Body of pancreas (tissue), 4 donors: ENCODE data around the gene PKIB. TPM values are rescaled to one million over a fixed set of nuclear protein-coding genes. Genes with fewer than 3 reads are reported as not detected.

Source experiments
- ATAC-seq: fragments of 150-250 bp; one replicate; pipeline ENCODE4 v1.9.1; 2016
- DNase-seq, 4 donors: peaks; one replicate each; pipeline ENCODE4 v3.0.0-alpha.2; 2019
- H3K27ac ChIP-seq, 4 donors: fragments of 200-600 bp; sonication (generic); 1 replicate in 3 of 4; 2 replicates in 1 of 4; pipeline versions ENCODE4 v1.5.1 to v1.6.1; 2016 to 2019; ENCODE audit warnings: mild to moderate bottlenecking in 1 of 4, mixed read lengths in 1 of 4, moderate library complexity in 1 of 4
- H3K27me3 ChIP-seq, 2 donors: fragments of 200-600 bp; sonication (generic); one replicate each; pipeline ENCODE4 v1.6.0; 2016; ENCODE audit warnings: mild to moderate bottlenecking in 1 of 2
- H3K36me3 ChIP-seq, 2 donors: fragments of 200-600 bp; sonication (generic); replicated peaks in 1 of 2; 2 replicates each; pipeline ENCODE4 v1.5.1; 2016; ENCODE audit warnings: low read depth in 2 of 2; ENCODE audit not compliant: insufficient read depth in 1 of 2
- H3K4me1 ChIP-seq: fragments of 200-600 bp; sonication (generic); one replicate; pipeline ENCODE4 v1.6.0; 2016
- H3K4me3 ChIP-seq, 2 donors: fragments of 200-600 bp; sonication (generic); 1 replicate in 1 of 2; 2 replicates in 1 of 2; pipeline ENCODE4 v1.5.1; 2016 to 2019
- H3K9me3 ChIP-seq, 3 donors: fragments of 200-600 bp; sonication (generic); 1 replicate in 2 of 3; 2 replicates in 1 of 3; pipeline ENCODE4 v1.5.1; 2016
- POLR2A ChIP-seq, 3 donors: fragments of 450-650 bp; IDR thresholded peaks; one replicate each; pipeline ENCODE4 v1.6.1; 2016; ENCODE audit warnings: antibody characterized with exemption in 3 of 3, mild to moderate bottlenecking in 2 of 3
- WGBS, 2 donors: methylation state at CpG; one replicate each; pipeline ENCODE4 v1.1.5; 2017; 5-methylcytosine and 5-hydroxymethylcytosine counted together
- intact Hi-C: fragments of 100-400 bp; cut with DNase I; formaldehyde crosslinking; loops from one replicate; pipeline ENCODE4 v1.15.1; 2023
- total RNA-seq, 2 donors: library from RNA; depleted of rRNA; stranded (reverse); fragments of >200 nt; gene quantifications; one replicate each; pipeline ENCODE4 v1.1.0, GENCODE V29; 2016
- TF ChIP-seq, protein P1 (sequence below), 7 experiments: fragments of 450-650 bp in 4 of 7; fragments of 200-600 bp in 3 of 7; sonication (generic) in 3 of 7; IDR thresholded peaks; one replicate each; pipeline ENCODE4 v1.5.1; 2016 to 2019; ENCODE audit warnings: antibody characterized with exemption in 7 of 7

PKIB gene, protein sequence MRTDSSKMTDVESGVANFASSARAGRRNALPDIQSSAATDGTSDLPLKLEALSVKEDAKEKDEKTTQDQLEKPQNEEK
- total RNA-seq, result 10 to 100 TPM in 1 of 2 donors, not detected in 1; 13.0 TPM

DNA sequence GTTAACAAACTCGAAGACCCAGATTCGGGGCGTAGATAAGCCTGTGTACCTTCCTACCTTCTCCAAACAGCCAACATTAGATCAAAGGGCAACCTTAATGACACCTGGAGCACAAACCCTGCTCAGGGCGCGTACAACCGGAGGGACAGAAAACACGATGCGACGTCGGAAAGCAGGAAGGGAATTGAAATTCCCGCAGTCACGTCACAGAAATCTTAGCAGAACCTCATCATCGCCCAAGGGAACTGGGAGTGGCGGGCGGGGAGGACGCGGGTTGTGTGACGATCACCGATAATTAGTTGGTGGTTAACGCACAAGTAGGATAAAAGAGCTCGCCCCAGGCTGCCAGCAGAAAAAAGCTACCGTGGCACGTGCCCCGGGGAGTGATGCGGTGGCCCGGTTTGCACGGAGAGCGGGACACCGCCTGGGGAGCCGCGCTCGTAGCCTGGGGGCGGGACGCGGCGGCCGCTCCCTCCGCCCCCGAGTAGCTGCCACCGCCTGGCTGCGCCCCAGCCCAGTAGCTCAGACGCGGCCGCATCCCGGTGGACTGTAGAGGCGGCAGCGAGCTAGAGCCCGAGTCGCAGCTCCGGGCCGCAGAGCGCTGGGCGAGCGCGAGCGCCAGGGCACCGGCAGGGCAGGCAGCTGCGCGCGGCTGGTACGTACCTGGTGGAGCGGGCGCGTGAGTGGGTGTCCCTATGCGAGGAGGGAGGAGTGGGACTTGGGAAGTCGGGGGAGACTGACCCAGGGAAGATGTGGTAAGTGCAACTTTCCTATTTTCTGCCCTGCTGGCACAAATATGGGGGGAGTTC, at the start of gene PKIB:
Gene PKIB, plus strand, starts transcription at position 525 of the 809 bp plus-strand sequence. CDS start 107,390 bp downstream, outside the sequence.
- 1% methylated on average over 32 to 66 of the region's 66 CpGs for WGBS, 2 donors
- H3K27ac ChIP-seq, result peak within 1 kb of the TSS; percentile 13 to 84 (median 72)
- DNase-seq (peak; percentile 85 to 92 (median 88)), ATAC-seq (peak; percentile 96)
- H3K9me3 ChIP-seq, result no peaks in the 10 kb centered on the region
- intact Hi-C loops, result no loop called here
- H3K27me3 ChIP-seq, result no peaks in the 10 kb centered on the region
- TF ChIP-seq, protein P1, sequence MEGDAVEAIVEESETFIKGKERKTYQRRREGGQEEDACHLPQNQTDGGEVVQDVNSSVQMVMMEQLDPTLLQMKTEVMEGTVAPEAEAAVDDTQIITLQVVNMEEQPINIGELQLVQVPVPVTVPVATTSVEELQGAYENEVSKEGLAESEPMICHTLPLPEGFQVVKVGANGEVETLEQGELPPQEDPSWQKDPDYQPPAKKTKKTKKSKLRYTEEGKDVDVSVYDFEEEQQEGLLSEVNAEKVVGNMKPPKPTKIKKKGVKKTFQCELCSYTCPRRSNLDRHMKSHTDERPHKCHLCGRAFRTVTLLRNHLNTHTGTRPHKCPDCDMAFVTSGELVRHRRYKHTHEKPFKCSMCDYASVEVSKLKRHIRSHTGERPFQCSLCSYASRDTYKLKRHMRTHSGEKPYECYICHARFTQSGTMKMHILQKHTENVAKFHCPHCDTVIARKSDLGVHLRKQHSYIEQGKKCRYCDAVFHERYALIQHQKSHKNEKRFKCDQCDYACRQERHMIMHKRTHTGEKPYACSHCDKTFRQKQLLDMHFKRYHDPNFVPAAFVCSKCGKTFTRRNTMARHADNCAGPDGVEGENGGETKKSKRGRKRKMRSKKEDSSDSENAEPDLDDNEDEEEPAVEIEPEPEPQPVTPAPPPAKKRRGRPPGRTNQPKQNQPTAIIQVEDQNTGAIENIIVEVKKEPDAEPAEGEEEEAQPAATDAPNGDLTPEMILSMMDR (IDR thresholded peaks at IDR 0.05), result peak in 6 of 7 experiments; percentile 27 to 77 (median 48)
- peak; percentile 73 to 89 (median 85) for TF ChIP-seq POLR2A (IDR thresholded peaks at IDR 0.05)
- H3K4me1 ChIP-seq, result peaks cover 14% of the 10 kb centered on the region
- no peaks in the 10 kb centered on the region for H3K36me3 ChIP-seq
- peak within 1 kb of the TSS; percentile 37 to 67 for H3K4me3 ChIP-seq

DNA sequence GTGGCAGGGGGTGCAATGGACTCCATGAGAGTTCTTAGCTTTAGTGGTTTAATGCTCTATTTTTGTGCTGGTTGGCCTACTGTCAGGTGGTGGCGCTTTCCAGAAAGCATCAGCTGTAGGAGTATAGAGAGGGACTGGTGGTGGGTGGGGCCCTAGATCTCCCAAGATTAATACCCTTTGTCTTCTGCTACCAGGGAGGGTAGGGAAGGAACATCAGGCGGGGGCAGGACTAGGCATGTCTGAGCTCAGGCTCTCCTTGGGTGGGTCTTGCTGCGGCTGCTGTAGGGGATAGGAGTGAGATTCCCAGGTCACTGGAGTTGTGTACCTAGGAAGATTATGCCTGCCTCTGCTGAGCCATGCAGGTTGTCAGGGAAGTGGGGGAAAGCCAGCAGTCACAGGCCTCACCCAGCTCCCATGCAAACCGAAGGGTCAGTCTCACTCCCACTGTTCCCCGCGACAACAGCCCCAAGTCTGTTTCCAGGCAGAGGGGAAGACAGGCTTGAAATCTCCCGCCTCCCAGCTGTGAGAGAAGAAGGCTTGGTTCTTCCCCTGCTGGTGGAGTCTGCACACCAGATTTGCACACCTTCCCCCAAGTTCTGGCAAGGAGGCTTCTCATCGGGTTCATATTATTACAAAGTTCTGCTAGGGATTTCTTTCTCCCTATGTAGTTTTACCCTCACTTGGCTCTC, 46.7 kb upstream of the PKIB start:
- intact Hi-C loops, result no loop called here
- Histone ChIP-seq H3K27ac (no peak overlapping the region), H3K4me1 (no peaks in the 10 kb centered on the region), H3K27me3 (no peaks in the 10 kb centered on the region), H3K4me3 (no peak overlapping the region), H3K9me3 (no peaks in the 10 kb centered on the region), H3K36me3 (no peaks in the 10 kb centered on the region)
- no peak for DNase-seq
- WGBS, 2 donors, result 77 to 98% methylated on average over 8 of the region's 8 CpGs
- TF ChIP-seq, protein P1 (IDR thresholded peaks at IDR 0.05), result no peak
- TF ChIP-seq POLR2A (IDR thresholded peaks at IDR 0.05), result no peak
- no peak for ATAC-seq

DNA sequence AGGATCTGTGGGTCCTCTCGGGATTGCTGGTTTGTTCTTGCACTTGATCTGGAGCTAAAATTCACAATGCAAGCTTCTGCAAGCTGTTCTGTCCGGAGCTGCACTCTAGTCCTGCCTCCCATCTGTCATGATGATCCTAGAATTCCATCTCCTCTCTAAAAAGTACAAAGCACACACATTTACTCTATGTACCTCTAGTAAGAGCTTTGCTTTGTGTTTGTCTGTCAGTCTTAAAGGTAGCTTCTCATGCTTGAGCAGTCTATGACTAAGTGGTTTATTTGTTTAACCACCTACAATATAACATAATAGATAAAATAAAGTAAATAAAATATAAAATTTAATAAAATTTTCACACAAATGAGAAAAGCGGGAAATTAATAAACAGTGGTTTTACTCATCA, 46.0 kb upstream of the PKIB start:
- Histone ChIP-seq H3K4me1 (no peaks in the 10 kb centered on the region), H3K4me3 (no peak overlapping the region), H3K27ac (no peak overlapping the region), H3K9me3 (no peaks in the 10 kb centered on the region), H3K36me3 (no peaks in the 10 kb centered on the region), H3K27me3 (no peaks in the 10 kb centered on the region)
- DNase-seq (no peak), ATAC-seq (no peak)
- WGBS, 2 donors, result 81% methylated on average over 3 of the region's 3 CpGs
- intact Hi-C loops, result no loop called here
- TF ChIP-seq, protein P1 (IDR thresholded peaks at IDR 0.05), result no peak
- TF ChIP-seq POLR2A (IDR thresholded peaks at IDR 0.05), result no peak

DNA sequence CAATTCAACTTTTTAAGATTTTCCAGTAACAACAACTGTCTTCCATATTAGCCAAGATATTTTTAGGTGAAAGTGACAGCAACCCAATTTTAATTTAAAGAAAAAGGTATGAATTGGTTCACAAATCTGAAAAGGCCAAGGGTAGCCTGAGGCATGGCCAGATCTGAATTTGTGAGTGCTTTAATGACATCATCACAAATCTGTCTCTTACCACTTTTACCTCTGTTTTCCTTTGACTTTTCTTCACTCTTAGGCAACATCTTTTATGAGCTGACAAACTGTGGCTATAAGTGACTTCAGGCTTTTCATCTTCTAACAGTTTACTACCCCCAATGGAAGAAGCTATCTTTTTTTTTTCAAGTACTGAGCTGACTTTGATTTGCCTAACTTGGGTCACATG, 44.5 kb upstream of the PKIB start:
- no peak for TF ChIP-seq POLR2A (IDR thresholded peaks at IDR 0.05)
- TF ChIP-seq, protein P1 (IDR thresholded peaks at IDR 0.05), result no peak
- Histone ChIP-seq H3K27ac (no peak overlapping the region), H3K27me3 (no peaks in the 10 kb centered on the region), H3K4me1 (no peaks in the 10 kb centered on the region), H3K9me3 (no peaks in the 10 kb centered on the region), H3K36me3 (no peaks in the 10 kb centered on the region), H3K4me3 (no peak overlapping the region)
- intact Hi-C loops, result no loop called here
- DNase-seq (no peak), ATAC-seq (no peak)
